Loucy (cell line): ENCODE data around the gene CA7.

Source experiments
- H2AFZ ChIP-seq: fragments of 200-600 bp; sonication (generic); 2 replicates; pipeline ENCODE4 v1.6.0; 2016; ENCODE audit warnings: antibody characterized with exemption, mild to moderate bottlenecking, low read length, moderate library complexity
- H3F3A ChIP-seq: fragments of 200-600 bp; 2 replicates; pipeline ENCODE4 v1.6.0; 2016; ENCODE audit warnings: antibody characterized with exemption, low read depth, mild to moderate bottlenecking
- H3K27me3 ChIP-seq: fragments of 200-600 bp; sonication (generic); 2 replicates; pipeline ENCODE4 v1.6.1; 2014; ENCODE audit warnings: low read length, mild to moderate bottlenecking; ENCODE audit not compliant: insufficient read depth, poor library complexity, severe bottlenecking
- H3K36me3 ChIP-seq: fragments of 200-600 bp; sonication (generic); 2 replicates; pipeline ENCODE4 v1.6.1; 2016; ENCODE audit warnings: low read length; ENCODE audit not compliant: insufficient read depth
- H3K4me1 ChIP-seq: fragments of 200-600 bp; sonication (generic); 2 replicates; pipeline ENCODE4 v1.5.1; 2014; ENCODE audit warnings: low read length, mild to moderate bottlenecking; ENCODE audit not compliant: insufficient read depth, poor library complexity, severe bottlenecking
- H3K4me2 ChIP-seq: fragments of 200-600 bp; sonication (generic); 2 replicates; pipeline ENCODE4 v1.6.0; 2014; ENCODE audit warnings: antibody characterized with exemption, low read length, low read depth, mild to moderate bottlenecking; ENCODE audit not compliant: poor library complexity, severe bottlenecking
- H3K4me3 ChIP-seq: fragments of 200-600 bp; sonication (generic); 2 replicates; pipeline ENCODE4 v1.5.1; 2014; ENCODE audit warnings: low read length, mild to moderate bottlenecking, mixed read lengths; ENCODE audit not compliant: poor library complexity, severe bottlenecking
- H3K79me2 ChIP-seq: fragments of 200-600 bp; sonication (generic); 2 replicates; pipeline ENCODE4 v1.6.1; 2014; ENCODE audit warnings: low read length; ENCODE audit not compliant: insufficient read depth
- H3K9ac ChIP-seq: fragments of 200-600 bp; sonication (generic); 2 replicates; pipeline ENCODE4 v1.6.0; 2014; ENCODE audit warnings: mild to moderate bottlenecking, low read depth, low read length, moderate library complexity; ENCODE audit not compliant: poor library complexity, severe bottlenecking
- H3K9me2 ChIP-seq: fragments of 200-600 bp; sonication (generic); replicated peaks from 2 replicates; pipeline ENCODE4 v1.6.1; 2016; ENCODE audit warnings: low read depth, low read length, mixed read lengths
- H3K9me3 ChIP-seq: fragments of 200-600 bp; sonication (generic); 2 replicates; pipeline ENCODE4 v1.6.1; 2014; ENCODE audit warnings: mild to moderate bottlenecking, antibody characterized with exemption, low read length, low read depth; ENCODE audit not compliant: insufficient read depth
- H4K20me1 ChIP-seq: fragments of 200-600 bp; sonication (generic); 2 replicates; pipeline ENCODE4 v1.6.0; 2014; ENCODE audit warnings: antibody characterized with exemption, low read length, mild to moderate bottlenecking; ENCODE audit not compliant: insufficient read depth, poor library complexity, severe bottlenecking
- CTCF ChIP-seq: fragments of 200-600 bp; sonication (generic); conservative IDR thresholded peaks from 2 replicates; pipeline ENCODE4 v1.5.1; 2014; ENCODE audit warnings: mild to moderate bottlenecking, antibody characterized with exemption, low read length
- EZH2phosphoT487 ChIP-seq: fragments of 200-600 bp; IDR thresholded peaks from 2 replicates; pipeline ENCODE4 v1.6.1; 2018; ENCODE audit warnings: antibody characterized with exemption, mild to moderate bottlenecking, moderate library complexity, borderline replicate concordance

The CA7 gene

GRCh38 chr16:66898207-66898606 is 54.0 kb downstream of the CA7 start:
- H3K9me2 ChIP-seq, result no peaks in the 10 kb centered on the region
- TF ChIP-seq CTCF (no peak), EZH2phosphoT487 (no peak)

GRCh38 chr16:66898933-66899309 is 54.7 kb downstream of the CA7 start:
- TF ChIP-seq EZH2phosphoT487 (no peak), CTCF (no peak)
- Histone ChIP-seq H3K79me2 (no peaks in the 10 kb centered on the region), H3K4me3 (no peak overlapping the region), H4K20me1 (no peaks in the 10 kb centered on the region), H3F3A (no peaks in the 10 kb centered on the region), H3K4me2 (no peak overlapping the region), H3K4me1 (peaks cover 6% of the 10 kb centered on the region), H3K27me3 (no peaks in the 10 kb centered on the region), H3K36me3 (no peaks in the 10 kb centered on the region), H3K9me3 (no peaks in the 10 kb centered on the region), H3K9ac (no peak overlapping the region), H3K9me2 (no peaks in the 10 kb centered on the region), H2AFZ (no peak overlapping the region)

More at GRCh38 chr16:66898207-66898606, 54.0 kb downstream of the CA7 start:
- peaks cover 6% of the 10 kb centered on the region for H3K4me1 ChIP-seq
- no peaks in the 10 kb centered on the region for H4K20me1 ChIP-seq
- no peaks in the 10 kb centered on the region for H3K27me3 ChIP-seq
- no peak overlapping the region for H2AFZ ChIP-seq
- H3K36me3 ChIP-seq, result no peaks in the 10 kb centered on the region
- no peak overlapping the region for H3K4me3 ChIP-seq
- H3K79me2 ChIP-seq, result no peaks in the 10 kb centered on the region
- no peaks in the 10 kb centered on the region for H3F3A ChIP-seq
- no peak overlapping the region for H3K9ac ChIP-seq
- no peak overlapping the region for H3K4me2 ChIP-seq
- H3K9me3 ChIP-seq, result no peaks in the 10 kb centered on the region

GRCh38 chr16:66899310-66899944 is 55.2 kb downstream of the CA7 start:
- H3K4me2 ChIP-seq, result no peak overlapping the region
- no peaks in the 10 kb centered on the region for H3K79me2 ChIP-seq
- H3K9ac ChIP-seq, result peak overlapping the region; percentile 26
- H3K4me1 ChIP-seq, result peaks cover 6% of the 10 kb centered on the region
- no peaks in the 10 kb centered on the region for H3F3A ChIP-seq
- H3K27me3 ChIP-seq, result no peaks in the 10 kb centered on the region
- H3K36me3 ChIP-seq, result no peaks in the 10 kb centered on the region
- H4K20me1 ChIP-seq, result no peaks in the 10 kb centered on the region
- H2AFZ ChIP-seq, result no peak overlapping the region
- no peaks in the 10 kb centered on the region for H3K9me2 ChIP-seq
- no peaks in the 10 kb centered on the region for H3K9me3 ChIP-seq
- no peak overlapping the region for H3K4me3 ChIP-seq
- TF ChIP-seq EZH2phosphoT487, result no peak
- no peak for TF ChIP-seq CTCF
